Lung microvascular endothelial cell (primary cell): Measurements from ENCODE around the gene FNIP2. TPM values are rescaled to one million over a fixed set of nuclear protein-coding genes. Genes with fewer than 3 reads are reported as not detected.
A peak's percentile ranks its signal among the peaks of the same experiment; 100 is the strongest.
"Not testable (repeated sequence)": the region's sequence is repeated elsewhere in the genome, so short reads cannot be mapped to it uniquely, and the experiment has no call there.

ENCODE experiments used
- DNase-seq, 2 donors: peaks; one replicate each; pipeline versions ENCODE4 v3.0.0 to v3.0.0-alpha.2; 2010; ENCODE audit warnings: low read depth in 2 of 2
- total RNA-seq: library from RNA; depleted of rRNA; stranded (reverse); fragments of >200 nt; gene quantifications from 2 replicates; pipeline ENCODE4 v1.2.1, GENCODE V29; 2014

Gene FNIP2
- total RNA-seq, 1 donor from 2014 or later: 42.3 TPM

DNA sequence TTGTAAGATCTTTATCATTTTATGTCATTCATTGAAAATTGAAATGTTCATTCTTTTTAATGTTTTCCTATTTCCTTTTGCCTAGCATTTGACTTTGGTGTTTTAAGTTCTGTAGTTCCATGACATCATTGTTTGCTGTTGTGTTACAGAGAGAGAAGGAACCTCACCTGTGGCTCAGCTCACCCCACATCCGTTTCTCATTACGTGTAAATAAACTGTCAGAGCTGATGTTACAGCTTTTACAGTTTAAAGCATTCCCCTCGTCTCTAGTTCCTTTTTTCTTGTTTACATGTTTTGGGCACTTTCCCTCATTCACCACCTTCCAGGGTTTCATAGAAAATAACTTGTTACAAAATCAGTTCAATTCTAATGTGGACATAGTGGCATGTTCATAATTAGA, 137.2 kb downstream of the FNIP2 start:
- peak; percentile 8 to 39 for DNase-seq

DNA sequence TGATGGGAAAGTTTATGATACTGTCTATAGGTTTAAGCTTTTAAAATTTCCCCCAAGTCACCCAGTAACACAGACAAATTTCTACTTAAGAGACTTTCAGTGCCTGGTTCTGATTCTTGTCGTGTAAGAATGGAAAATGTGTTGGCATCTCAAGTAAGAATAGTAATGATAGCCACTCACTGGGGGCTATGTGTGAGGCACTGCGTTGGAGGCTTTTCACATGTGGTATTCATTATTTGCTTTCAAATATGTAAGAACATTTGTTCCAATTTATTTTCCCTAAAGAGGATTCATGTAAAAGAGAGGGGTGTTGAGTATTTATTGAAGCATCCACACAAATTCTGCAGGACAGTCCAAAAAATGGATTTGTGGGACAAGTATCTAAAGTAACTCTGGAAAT, 143.6 kb downstream of the FNIP2 start:
- no peak for DNase-seq

DNA sequence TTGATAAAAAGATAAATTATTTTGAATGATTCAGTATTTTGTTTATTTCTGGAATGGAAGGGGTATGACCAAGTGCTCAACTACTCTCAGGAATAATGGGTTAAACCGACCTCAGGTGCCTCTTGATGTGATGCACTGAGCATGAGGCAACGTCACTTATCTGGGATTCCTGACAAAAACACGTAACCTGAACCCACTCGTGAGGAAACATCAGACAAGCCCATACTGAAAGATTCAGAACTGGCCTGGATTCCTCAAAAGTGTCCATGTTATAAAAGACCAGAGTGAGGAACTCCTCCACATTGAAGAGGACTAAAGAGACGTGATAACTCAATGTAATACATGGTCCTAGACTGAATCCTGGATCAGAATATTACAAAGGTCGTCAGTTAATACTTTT, 144.0 kb downstream of the FNIP2 start:
- DNase-seq: no peak

DNA sequence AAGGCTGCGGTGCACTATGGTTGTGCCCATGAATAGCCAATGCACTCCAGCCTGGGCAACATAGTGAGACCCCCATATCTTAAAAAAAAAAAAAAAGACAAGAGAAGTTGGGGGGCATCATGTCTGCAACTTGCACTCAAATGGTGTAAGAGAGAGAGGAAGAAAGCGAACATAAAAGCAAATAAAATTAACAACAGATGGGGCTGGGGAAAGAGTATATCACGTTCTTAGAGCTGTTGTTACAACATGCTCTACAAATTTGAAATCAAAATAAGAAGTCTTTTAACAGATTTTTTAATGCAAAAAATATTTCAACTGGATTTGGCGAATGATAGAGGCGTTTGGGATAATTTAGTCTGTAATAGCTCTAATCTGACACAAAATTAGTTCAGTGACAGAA, 144.9 kb downstream of the FNIP2 start:
- DNase-seq: no peak

DNA sequence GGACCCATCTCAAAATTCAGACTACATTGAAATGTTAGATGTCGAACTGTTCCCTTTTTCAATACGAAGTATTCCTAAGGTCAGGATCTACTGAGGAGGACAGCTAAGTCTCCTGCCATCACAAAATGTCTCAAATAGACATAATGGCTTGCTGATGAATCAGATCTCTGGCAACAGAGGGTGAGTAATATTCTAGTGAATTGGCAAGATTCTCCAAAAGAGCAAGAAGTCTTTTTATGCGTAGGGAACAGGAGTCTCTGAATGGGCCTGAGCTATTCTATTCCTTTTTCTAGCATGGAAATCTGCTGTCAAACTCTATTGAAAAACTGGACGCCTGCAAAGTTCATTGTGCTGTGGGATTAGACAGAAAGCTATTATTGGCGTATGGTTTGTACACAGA, 145.4 kb downstream of the FNIP2 start:
- DNase-seq: peak in 1 of 2 donors; percentile 73

DNA sequence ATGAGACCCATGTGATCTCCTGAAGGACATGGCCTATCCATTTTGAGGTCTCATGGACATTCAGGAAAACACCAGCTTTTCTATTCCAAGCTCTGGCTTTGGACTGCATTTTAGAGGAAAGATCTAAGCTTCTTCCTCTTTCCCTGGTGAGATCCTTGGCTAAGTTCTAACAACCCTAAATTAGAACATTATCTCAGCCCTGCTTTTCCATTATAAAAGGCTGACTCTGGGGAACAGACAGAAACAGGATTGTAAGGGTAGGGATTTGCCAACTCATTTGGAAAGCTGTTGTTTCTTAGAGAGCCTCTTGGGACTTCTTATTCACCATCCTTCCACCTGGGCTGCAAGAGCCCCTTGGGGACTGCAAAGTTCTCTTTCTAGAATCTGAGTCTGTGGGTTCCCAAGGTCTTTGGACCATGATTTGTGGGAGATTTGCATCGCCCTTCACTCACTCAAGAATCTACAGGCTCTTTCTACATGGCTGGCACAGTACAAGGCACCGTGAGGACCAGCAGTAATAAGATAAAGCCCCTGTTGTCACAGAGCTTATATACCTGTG, 146.9 kb downstream of the FNIP2 start:
- no peak for DNase-seq

DNA sequence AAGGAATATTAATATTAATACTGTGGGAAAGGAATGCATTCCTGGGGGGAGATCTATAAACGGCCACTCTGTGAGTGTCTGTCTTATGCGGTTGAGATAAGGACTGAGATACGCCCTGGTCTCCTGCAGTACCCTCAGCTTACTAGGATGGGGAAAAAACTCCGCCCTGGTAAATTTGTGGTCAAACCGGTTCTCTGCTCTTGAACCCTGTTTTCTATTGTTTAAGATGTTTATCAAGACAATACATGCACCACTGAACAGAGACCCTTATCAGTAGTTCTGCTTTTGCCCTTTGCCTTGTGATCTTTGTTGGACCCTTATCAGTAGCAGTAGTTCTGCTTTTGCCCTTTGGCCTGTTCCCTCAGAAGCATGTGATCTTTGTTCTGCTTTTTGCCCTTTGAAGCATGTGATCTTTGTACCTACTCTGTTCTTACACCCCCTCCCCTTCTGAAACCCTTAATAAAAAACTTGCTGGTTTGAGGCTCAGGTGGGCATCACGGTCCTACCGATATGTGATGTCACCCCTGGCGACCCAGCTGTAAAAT, 151.7 kb downstream of the FNIP2 start:
- DNase-seq: not testable (repeated sequence)

DNA sequence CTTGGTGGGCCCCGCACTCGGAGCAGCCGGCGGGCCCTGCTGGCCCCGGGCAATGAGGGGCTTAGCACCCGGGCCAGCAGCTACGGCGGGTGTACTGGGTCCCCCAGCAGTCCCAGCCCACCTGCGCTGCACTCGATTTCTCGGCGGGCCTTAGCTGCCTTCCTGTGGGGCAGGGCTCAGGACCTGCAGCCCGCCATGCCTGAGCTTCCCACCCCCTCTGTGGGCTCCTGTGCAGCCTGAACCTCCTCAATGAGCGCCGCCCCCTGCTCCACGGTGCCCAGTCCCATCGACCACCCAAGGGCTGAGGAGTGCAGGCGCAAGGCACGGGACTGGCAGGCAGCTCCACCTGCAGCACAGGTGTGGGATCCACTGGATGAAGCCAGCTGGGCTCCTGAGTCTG, 158.9 kb downstream of the FNIP2 start:
- DNase-seq: not testable (repeated sequence)

DNA sequence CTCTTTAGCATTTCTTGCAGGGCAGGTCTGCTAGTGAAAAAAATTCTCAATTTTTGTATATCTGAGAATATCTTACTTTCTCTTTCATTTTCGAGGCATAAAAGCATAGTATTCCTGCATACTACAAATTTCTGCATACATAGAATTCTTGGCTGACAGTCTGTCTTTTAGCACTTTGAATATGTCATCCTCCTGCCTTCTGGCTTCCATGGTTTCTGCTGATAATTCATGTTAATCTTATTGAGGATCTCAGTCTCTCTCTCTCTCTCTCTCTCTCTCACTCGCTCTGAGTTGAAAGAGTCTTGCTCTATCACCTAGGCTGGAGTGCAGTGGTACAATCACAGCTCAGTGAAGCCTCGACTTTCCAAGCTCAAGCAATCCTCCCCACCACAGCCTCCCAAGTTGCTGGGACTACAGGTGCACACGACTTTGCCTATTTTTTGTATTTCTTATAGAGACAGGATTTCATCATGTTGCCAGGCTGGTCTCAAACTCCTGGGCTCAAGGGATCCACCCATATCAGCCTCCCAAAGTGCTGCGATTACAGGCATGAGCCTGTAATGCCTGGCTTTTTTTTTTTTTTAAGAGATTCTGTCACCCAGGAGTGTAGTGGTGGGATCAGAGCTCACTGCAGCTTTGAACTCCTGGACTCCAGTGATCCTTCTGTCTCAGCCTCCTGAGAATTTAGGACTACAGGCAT, 161.3 kb downstream of the FNIP2 start:
- DNase-seq: peak; percentile 13 to 20

DNA sequence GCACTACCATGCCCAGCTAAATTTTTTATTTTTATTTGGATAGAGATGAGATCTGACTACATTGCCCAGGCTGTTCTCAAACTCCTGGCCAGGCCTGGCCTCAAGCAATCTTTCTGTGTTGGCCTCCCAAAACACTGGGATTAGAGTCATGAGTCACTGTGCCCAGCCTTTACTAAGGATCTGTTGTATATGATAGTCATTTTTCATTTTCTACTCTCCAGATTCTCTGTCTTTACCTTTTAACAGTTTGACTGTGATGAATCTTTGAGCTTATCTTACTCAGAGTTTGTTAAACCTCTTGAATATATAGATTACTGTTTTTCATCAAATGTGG, 161.8 kb downstream of the FNIP2 start:
- no peak for DNase-seq

DNA sequence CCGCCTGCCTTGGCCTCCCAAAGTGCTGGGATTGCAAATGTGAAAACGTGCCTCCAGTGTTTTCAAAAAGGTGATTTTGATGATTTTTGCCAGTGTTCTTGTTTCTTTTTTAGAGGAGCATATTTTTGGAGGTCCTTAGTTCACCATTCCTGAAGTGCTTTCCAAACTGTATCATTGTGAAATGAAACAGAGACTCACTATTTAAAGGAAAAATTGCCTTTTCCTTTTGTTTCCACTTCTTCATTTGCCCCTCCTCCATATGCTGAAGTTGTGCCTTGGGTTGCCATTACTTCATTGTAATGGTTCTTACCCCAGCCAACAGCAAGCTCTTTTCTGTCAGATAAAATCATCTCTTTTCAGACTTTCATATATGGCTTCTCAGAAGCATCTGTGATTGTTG, 164.4 kb downstream of the FNIP2 start:
- no peak for DNase-seq

DNA sequence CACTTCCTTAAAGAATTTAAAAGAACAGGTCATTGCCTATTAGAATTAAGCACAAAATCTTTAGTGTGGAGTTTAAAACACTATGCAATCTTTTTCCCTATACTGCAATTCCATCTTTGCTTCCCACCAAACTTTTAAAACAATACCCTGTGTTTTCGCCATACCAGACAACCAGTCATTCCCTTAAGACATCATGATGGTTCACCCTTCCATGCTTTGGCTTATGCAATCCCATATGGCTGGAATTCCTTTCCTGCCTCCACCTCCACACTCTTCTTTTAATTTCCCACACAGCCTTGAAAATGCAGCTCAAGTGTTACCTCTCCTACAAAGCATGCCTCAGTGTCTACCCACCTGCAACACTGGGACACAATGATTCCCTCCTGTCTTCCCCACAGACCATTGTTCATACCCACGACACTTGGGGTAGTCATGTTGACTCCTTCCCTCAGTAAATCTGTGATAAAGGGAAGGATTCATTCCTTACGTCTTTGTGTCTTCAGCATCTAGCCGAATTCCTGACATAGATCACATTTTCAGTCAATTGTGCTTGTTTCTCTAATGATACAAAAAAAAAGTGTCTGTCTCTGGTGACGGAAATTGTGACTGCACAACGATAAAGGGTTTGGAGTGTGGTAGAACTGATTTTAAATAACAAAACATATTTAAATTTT, 166.3 kb downstream of the FNIP2 start:
- no peak for DNase-seq

DNA sequence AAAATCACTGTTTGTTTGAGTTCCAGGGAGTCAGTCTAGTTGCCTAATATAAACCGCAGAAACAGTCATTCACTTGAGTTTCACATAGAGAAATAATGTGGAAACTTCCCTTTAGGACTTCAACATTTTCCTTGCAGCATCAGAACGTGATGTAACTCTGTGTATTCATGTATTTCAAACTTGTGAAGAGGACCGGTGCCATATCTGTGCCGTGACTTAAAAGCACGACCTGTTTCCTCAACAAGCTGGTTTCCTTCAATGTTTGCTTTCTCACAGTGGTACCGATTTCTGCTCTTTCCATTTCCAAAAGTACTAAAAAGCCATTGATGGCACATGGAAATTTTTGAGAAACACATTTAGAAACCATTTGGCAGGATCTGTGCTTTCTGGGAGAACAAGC, 167.4 kb downstream of the FNIP2 start:
- DNase-seq: peak in 1 of 2 donors; percentile 7

DNA sequence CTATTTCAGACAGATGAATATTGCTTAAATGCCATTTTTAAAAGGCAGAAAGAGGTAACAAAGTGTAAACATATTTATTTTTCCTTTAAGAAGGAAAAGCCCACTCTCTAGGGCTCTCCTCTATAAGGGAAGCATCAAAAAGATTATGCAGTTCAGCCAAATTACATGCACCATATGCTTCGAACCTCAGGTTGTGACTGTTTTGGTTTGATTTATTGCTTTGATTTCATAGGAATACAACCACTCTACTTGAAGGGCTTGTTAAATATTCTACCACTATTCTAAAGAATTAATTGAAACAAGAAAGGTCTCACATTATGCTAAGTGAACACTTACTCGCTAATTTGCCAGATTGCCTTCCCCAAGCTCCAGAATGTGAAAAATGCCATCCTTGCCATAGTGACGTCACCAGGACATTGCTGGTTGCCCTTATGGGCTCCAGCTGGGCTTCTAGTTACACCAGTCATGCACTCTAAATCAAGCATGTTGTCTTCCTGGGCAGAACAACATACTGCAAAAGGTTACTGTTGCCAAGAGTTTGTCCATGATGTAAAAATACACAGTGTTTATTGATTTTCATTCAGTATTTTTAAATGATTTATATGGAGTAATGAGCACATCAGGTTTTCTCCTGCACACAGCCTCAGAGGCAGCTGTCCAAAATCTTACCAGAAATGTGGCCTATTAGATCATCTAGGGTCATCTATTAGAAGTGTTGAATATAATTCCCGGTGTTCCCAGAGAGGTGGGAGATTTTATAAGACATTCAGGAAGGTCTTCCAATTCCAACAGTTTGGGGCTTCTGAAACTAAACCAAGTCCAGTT, 169.6 kb downstream of the FNIP2 start:
- DNase-seq: no peak

DNA sequence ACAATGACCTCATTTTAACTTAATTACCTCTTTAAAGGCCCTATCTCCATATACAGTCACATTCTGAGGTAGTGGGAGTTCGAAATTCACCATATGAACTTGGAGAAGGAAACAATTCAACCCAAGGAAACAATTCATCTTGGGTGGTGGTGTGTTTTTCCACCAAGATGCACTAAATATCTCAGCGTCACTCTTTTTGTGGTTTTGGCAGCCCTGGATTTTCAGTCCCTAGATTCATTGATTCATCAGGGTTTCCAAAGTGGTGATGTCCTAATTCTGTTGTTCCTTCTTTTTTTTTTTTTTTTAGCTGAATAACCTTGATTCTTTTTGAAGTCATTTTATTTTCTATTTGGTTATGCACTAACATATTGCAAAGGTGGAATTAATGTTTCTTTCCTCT, 171.4 kb downstream of the FNIP2 start:
- DNase-seq: no peak

DNA sequence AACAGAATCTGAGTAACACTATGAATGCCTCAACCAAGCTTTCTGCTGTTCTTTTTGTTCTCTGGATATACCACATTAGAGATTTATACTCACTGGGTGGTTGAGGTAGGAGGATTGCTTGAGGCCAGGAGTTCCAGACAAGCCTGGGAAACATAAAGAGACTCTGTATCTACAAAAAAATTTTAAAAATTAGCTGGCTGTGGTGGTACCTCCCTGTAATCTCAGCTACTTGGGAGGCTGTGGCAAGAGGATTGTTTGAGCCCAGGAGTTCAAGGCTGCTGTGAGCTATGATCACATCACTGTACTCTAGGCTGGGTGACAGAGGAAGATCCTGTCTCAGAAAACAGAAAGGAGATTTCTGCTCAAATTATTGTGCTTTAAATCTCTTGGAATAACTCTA, 172.5 kb downstream of the FNIP2 start:
- DNase-seq: no peak

DNA sequence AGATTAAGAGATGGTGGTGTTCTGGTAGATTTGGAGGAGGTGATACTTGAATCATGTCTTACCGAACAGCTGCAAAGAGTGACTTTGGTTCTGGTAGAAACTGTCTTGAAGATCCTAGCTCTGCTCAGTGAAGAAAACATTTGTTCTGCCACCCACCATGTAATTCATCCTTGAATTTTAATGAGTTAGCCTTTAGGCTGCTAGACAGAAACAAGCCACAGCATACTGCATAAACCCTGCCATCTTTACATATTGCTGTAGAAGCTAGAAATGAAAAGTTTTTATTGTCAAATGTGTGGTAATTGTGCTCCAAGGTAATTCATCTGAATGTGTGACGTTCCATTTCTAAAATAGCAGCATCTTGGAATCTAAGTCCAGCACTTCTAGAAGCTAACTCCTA, 173.1 kb downstream of the FNIP2 start:
- no peak for DNase-seq

DNA sequence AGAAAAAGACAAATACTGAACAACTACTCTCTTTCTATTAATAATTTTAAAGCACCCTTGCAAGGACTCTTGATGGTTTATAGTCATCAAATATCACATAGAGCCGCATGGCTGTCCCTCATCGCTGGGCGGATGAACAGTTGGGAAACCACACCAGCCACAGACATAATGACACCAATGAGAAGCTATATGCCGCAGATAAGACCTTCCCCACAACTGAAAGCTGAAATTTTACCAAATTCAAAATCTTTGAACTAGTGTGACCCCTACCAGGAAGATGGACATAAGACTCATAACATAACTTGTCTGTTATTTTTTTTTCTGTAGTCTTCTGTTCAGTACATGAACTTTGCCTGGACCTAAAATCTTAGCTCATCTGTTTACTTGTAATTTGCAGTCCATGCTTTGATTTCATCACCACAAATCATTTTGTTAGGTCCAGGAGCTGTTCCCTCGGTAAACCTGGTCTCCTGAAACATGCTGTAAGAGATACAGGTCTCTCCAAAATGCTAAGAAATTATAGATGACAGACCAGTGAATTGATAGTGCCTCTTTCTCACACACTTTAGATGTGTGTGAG, 176.8 kb downstream of the FNIP2 start:
- no peak for DNase-seq

DNA sequence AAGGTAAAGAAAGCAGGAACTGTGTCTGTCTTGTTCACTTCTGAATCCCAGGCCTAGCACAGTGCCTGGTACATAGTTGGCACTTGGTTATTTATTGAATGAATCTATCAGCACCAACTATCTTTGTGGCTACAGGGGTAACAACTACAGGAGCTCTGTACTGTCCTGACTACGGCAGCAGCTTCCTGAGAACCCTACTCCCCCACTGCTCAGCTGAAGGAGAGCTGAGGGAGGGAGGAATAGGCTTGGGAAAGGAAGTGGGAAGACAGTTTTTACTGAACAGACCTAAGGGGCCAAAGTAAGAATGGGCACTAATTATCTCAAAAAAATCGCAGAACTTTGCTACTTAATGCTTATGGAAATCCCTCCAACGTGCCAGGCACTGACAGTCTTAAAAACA, 178.0 kb downstream of the FNIP2 start:
- DNase-seq: no peak

DNA sequence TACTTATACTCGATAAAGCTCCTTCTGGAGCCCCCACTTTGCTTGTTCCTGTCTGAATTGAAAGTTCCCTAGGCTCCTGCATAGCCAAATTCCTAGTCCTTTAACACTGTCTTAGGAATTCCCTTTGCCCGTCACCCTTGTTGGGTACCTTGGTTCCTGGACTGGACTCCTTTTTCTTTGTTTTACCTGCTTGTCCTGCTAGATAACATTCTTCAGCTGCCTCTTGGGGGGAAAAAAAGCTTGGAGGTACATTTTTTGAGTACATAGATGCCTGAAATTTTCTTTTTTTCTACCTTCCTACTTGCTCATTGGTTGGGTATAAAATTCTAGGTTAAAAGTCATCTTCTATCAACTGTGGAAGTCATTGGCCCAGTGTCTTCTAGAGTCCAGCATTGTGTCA, 179.2 kb downstream of the FNIP2 start:
- DNase-seq: no peak

DNA sequence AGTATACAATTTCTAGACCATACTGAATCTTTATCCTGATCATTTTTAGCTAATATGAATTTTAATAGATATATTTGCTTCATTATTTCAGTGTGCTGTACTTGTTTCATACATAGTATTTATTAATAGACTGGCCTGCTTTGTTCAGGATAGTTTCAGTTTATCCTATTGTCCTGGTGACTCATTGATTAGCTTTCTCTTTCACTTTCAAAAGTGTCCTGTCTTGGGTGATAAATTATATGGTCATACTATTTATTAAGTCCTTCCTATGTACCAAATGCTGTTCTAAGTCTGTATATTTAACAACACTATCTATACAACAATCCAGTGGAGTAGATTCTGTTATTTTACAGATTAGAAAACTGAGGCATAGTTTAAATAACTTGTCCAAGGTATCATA, 180.3 kb downstream of the FNIP2 start:
- peak; percentile 79 to 84 for DNase-seq
